Measurements from ENCODE around the gene IL1RAPL1. TPM values are rescaled to one million over a fixed set of nuclear protein-coding genes. Genes with fewer than 3 reads are reported as not detected.

Gene IL1RAPL1
- total RNA-seq, 2 donors from 2014 or later = 1.2 to 3.0 TPM

- no peak for DNase-seq (ENCODE audit: low spot score)
- H3K36me3 ChIP-seq = no peaks in the 10 kb centered on the region
- no peak overlapping the region for H3K4me3 ChIP-seq
- H3K27ac ChIP-seq = no peak overlapping the region
- H3K9me3 ChIP-seq = no peaks in the 10 kb centered on the region
- no peaks in the 10 kb centered on the region for H3K27me3 ChIP-seq
- H3K4me1 ChIP-seq = no peaks in the 10 kb centered on the region
- no peak for TF ChIP-seq CTCF (IDR thresholded peaks at IDR 0.05)
Measured at GRCh38 chrX:29547877-29548276, 960.6 kb downstream of the IL1RAPL1 start.

- TF ChIP-seq CTCF (IDR thresholded peaks at IDR 0.05) = no peak
- no peak overlapping the region for H3K4me3 ChIP-seq
- no peak for DNase-seq (ENCODE audit: low spot score)
- no peaks in the 10 kb centered on the region for H3K4me1 ChIP-seq
- H3K9me3 ChIP-seq = peaks cover 0 to 7% of the 10 kb centered on the region in 2 donors
- H3K36me3 ChIP-seq = no peaks in the 10 kb centered on the region
- no peak overlapping the region for H3K27ac ChIP-seq
- H3K27me3 ChIP-seq = no peaks in the 10 kb centered on the region
Measured at GRCh38 chrX:29553542-29553941, 966.3 kb downstream of the IL1RAPL1 start.

GRCh38 chrX:29555465-29556091 is 968.3 kb downstream of the IL1RAPL1 start:
- H3K4me1 ChIP-seq = no peaks in the 10 kb centered on the region
- TF ChIP-seq CTCF (IDR thresholded peaks at IDR 0.05) = no peak
- DNase-seq (ENCODE audit: low spot score) = no peak
- no peaks in the 10 kb centered on the region for H3K36me3 ChIP-seq
- H3K9me3 ChIP-seq = peaks cover 0 to 27% of the 10 kb centered on the region in 2 donors
- H3K27ac ChIP-seq = no peak overlapping the region
- H3K27me3 ChIP-seq = no peaks in the 10 kb centered on the region
- H3K4me3 ChIP-seq = no peak overlapping the region

GRCh38 chrX:29560065-29560464 is 972.8 kb downstream of the IL1RAPL1 start:
- Histone ChIP-seq H3K27me3 (no peaks in the 10 kb centered on the region), H3K9me3 (peaks cover 0 to 34% of the 10 kb centered on the region in 2 donors), H3K36me3 (no peaks in the 10 kb centered on the region), H3K27ac (no peak overlapping the region), H3K4me1 (no peaks in the 10 kb centered on the region), H3K4me3 (no peak overlapping the region)
- DNase-seq (ENCODE audit: low spot score) = no peak
- TF ChIP-seq CTCF (IDR thresholded peaks at IDR 0.05) = no peak

- no peak for DNase-seq (ENCODE audit: low spot score)
- Histone ChIP-seq H3K9me3 (peaks cover 0 to 34% of the 10 kb centered on the region in 2 donors), H3K4me3 (no peak overlapping the region), H3K36me3 (no peaks in the 10 kb centered on the region), H3K27ac (no peak overlapping the region), H3K27me3 (no peaks in the 10 kb centered on the region), H3K4me1 (no peaks in the 10 kb centered on the region)
- TF ChIP-seq CTCF (IDR thresholded peaks at IDR 0.05) = no peak
Measured at GRCh38 chrX:29561417-29561816, 974.2 kb downstream of the IL1RAPL1 start.

- Histone ChIP-seq H3K4me1 (no peaks in the 10 kb centered on the region), H3K4me3 (no peak overlapping the region), H3K36me3 (no peaks in the 10 kb centered on the region), H3K27me3 (no peaks in the 10 kb centered on the region), H3K27ac (no peak overlapping the region), H3K9me3 (no peaks in the 10 kb centered on the region)
- DNase-seq (ENCODE audit: low spot score) = no peak
- TF ChIP-seq CTCF (IDR thresholded peaks at IDR 0.05) = no peak
Measured at GRCh38 chrX:29580560-29580959, 993.3 kb downstream of the IL1RAPL1 start.
